Brain microvascular endothelial cell (primary cell): ENCODE data around the gene MUC12.

ENCODE experiments used
- DNase-seq: peaks from one replicate; pipeline ENCODE4 v3.0.0-alpha.2; 2020
- H3K27ac ChIP-seq: fragments of 250-450 bp; sonication (Bioruptor Pico); 2 replicates; pipeline ENCODE4 v1.5.1; 2020; ENCODE audit warnings: mild to moderate bottlenecking, moderate library complexity
- H3K27me3 ChIP-seq: fragments of 250-450 bp; sonication (Bioruptor Pico); replicated peaks from 2 replicates; pipeline ENCODE4 v1.5.1; 2020; ENCODE audit warnings: mild to moderate bottlenecking
- H3K36me3 ChIP-seq: fragments of 250-450 bp; sonication (Bioruptor Pico); replicated peaks from 2 replicates; pipeline ENCODE4 v1.5.1; 2020; ENCODE audit warnings: mild to moderate bottlenecking
- H3K4me3 ChIP-seq: 2 replicates; pipeline ENCODE4 v1.5.1; 2011; ENCODE audit warnings: low read depth, mild to moderate bottlenecking, control low read depth, low read length, moderate library complexity
- CTCF ChIP-seq: IDR thresholded peaks from 2 replicates; pipeline ENCODE4 v1.5.1; 2011; ENCODE audit warnings: low read depth, mild to moderate bottlenecking, moderate library complexity, low read length, control low read depth, inconsistent platforms; ENCODE audit errors: missing control alignments
- in situ Hi-C: cut with HindIII; loops from 2 replicates; pipeline ENCODE4 v1.10.0; 2017; ENCODE audit warnings: low sequenced_read_pairs, low pct_ligation_motif_present

The MUC12 gene

DNA sequence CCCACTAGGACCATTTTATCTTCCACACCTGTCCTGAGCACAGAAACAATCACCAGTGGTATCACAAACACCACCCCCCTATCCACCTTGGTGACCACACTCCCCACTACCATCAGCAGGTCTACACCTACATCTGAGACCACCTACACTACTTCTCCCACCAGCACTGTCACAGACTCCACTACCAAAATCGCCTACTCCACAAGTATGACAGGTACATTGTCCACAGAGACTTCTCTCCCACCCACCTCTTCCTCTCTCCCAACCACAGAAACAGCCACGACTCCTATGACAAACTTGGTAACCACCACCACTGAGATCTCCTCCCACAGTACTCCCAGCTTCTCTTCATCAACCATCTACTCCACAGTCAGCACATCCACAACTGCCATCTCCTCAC, 16.7 kb upstream of the MUC12 start:
- Histone ChIP-seq H3K27ac (no peak overlapping the region), H3K36me3 (no peaks in the 10 kb centered on the region), H3K4me3 (no peak overlapping the region), H3K27me3 (peaks cover 9% of the 10 kb centered on the region)
- in situ Hi-C loops: no loop called here
- no peak for DNase-seq
- no peak for TF ChIP-seq CTCF

GRCh38 chr7:100957832-100958421, 11.4 kb upstream of the MUC12 start:
- Histone ChIP-seq H3K27me3 (peaks cover 10% of the 10 kb centered on the region), H3K27ac (no peak overlapping the region), H3K4me3 (no peak overlapping the region), H3K36me3 (no peaks in the 10 kb centered on the region)
- in situ Hi-C loops: no loop called here
- no peak for TF ChIP-seq CTCF
- no peak for DNase-seq

GRCh38 chr7:100959894-100960293, 9.5 kb upstream of the MUC12 start:
- Histone ChIP-seq H3K4me3 (no peak overlapping the region), H3K36me3 (no peaks in the 10 kb centered on the region), H3K27me3 (peaks cover 19% of the 10 kb centered on the region), H3K27ac (no peak overlapping the region)
- no peak for DNase-seq
- TF ChIP-seq CTCF: no peak
- in situ Hi-C loops: no loop called here

- in situ Hi-C loops: no loop called here
- DNase-seq: no peak
- peaks cover 44% of the 10 kb centered on the region for H3K27me3 ChIP-seq
- H3K4me3 ChIP-seq: no peak overlapping the region
- TF ChIP-seq CTCF: no peak
- H3K27ac ChIP-seq: no peak overlapping the region
- H3K36me3 ChIP-seq: no peaks in the 10 kb centered on the region
Observed at GRCh38 chr7:100962537-100962936, 6.8 kb upstream of the MUC12 start.

DNA sequence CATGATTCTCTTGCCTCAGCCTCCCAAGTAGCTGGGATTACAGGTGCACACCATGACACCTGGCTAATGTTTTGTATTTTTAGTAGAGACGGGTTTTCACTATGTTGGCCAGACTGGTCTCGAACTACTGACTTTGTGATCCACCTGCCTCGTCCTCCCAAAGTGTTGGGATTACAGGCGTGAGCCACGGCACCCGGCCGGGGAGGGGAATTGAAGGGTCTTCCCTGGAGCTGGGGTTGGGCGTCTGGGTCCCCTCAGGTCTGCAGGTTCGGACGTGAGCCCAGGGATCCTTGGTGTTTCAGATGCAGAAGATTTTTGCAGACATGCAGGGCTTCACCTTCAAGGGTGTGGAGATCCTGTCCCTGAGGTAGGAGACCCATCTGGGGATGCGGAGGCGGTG, 6.0 kb upstream of the MUC12 start:
- in situ Hi-C loops: no loop called here
- no peaks in the 10 kb centered on the region for H3K36me3 ChIP-seq
- DNase-seq: no peak
- H3K4me3 ChIP-seq: no peak overlapping the region
- H3K27me3 ChIP-seq: peaks cover 45% of the 10 kb centered on the region
- no peak overlapping the region for H3K27ac ChIP-seq
- TF ChIP-seq CTCF: no peak

DNA sequence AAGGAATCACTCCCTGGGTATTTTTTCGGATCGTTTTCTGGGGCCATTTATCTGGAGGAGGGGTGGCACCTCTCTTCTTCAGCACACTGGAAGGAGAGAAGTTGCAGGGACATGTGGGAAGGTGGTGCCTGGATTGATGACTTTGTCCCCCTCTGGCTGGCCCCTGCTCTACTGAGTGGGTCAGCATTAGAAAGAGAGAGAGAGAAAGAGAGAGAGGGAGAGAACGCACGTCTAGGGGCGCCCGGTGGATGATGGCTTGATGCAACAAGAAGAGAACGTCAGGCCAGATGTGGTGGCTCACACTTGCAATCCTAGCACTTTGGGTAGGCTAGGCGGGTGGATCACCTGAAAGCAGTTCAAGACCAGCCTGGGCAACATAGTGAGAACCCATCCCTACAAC, 5.5 kb upstream of the MUC12 start:
- no peak for DNase-seq
- TF ChIP-seq CTCF: no peak
- Histone ChIP-seq H3K27me3 (peaks cover 45% of the 10 kb centered on the region), H3K27ac (no peak overlapping the region), H3K36me3 (no peaks in the 10 kb centered on the region), H3K4me3 (no peak overlapping the region)
- in situ Hi-C loops: no loop called here
